Hepatocyte (in vitro differentiated cells): Measurements from ENCODE around the gene SLC8A1.

ENCODE experiments used
- EZH2 ChIP-seq: fragments of 200-600 bp; sonication (generic); IDR thresholded peaks from 2 replicates; pipeline ENCODE4 v1.6.1; 2016; ENCODE audit warnings: antibody characterized with exemption, mild to moderate bottlenecking, borderline replicate concordance
- TF ChIP-seq, protein P1 (sequence below): fragments of 200-600 bp; sonication (generic); IDR thresholded peaks from 2 replicates; pipeline ENCODE4 v1.5.1; 2016; ENCODE audit warnings: antibody characterized with exemption, mild to moderate bottlenecking; ENCODE audit not compliant: poor library complexity

- TF ChIP-seq, protein P1, sequence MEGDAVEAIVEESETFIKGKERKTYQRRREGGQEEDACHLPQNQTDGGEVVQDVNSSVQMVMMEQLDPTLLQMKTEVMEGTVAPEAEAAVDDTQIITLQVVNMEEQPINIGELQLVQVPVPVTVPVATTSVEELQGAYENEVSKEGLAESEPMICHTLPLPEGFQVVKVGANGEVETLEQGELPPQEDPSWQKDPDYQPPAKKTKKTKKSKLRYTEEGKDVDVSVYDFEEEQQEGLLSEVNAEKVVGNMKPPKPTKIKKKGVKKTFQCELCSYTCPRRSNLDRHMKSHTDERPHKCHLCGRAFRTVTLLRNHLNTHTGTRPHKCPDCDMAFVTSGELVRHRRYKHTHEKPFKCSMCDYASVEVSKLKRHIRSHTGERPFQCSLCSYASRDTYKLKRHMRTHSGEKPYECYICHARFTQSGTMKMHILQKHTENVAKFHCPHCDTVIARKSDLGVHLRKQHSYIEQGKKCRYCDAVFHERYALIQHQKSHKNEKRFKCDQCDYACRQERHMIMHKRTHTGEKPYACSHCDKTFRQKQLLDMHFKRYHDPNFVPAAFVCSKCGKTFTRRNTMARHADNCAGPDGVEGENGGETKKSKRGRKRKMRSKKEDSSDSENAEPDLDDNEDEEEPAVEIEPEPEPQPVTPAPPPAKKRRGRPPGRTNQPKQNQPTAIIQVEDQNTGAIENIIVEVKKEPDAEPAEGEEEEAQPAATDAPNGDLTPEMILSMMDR: no peak
- no peak for TF ChIP-seq EZH2
These were observed 178.1 kb downstream of the SLC8A1 start for GRCh38 chr2:40273734-40274182.
